DMS53 treated with DMSO at 0.1 percent for 48 hours (cell line): Measurements from ENCODE around the gene PPDPF.
"Not testable (repeated sequence)": the region's sequence is repeated elsewhere in the genome, so short reads cannot be mapped to it uniquely, and the experiment has no call there.

ENCODE experiments used
- DNase-seq: peaks from one replicate; lab custom pipeline; 2025; ENCODE audit not compliant: unreplicated experiment; lab: John Stamatoyannopoulos, UW

PPDPF gene

GRCh38 chr20:63499338-63499969 is 21.1 kb upstream of the PPDPF start:
- DNase-seq: no peak

GRCh38 chr20:63500151-63500901 is 20.2 kb upstream of the PPDPF start:
- DNase-seq: no peak

GRCh38 chr20:63500902-63501817 is 19.4 kb upstream of the PPDPF start:
- no peak for DNase-seq

- no peak for DNase-seq
These were observed 18.5 kb upstream of the PPDPF start for GRCh38 chr20:63501818-63502670.

- DNase-seq: no peak
These were observed 17.8 kb upstream of the PPDPF start for GRCh38 chr20:63502671-63503172.

GRCh38 chr20:63503524-63503923 is 17.0 kb upstream of the PPDPF start:
- no peak for DNase-seq

- DNase-seq: no peak
These were observed 15.9 kb upstream of the PPDPF start for GRCh38 chr20:63504642-63505041.

- no peak for DNase-seq
These were observed 15.3 kb upstream of the PPDPF start for GRCh38 chr20:63505281-63505680.

GRCh38 chr20:63505723-63506122 is 14.8 kb upstream of the PPDPF start:
- no peak for DNase-seq

GRCh38 chr20:63507083-63507743 is 13.4 kb upstream of the PPDPF start:
- DNase-seq: no peak

GRCh38 chr20:63508072-63508768 is 12.3 kb upstream of the PPDPF start:
- no peak for DNase-seq

- DNase-seq: no peak
These were observed 11.4 kb upstream of the PPDPF start for GRCh38 chr20:63509088-63509564.

GRCh38 chr20:63513207-63513606 is 7.4 kb upstream of the PPDPF start:
- no peak for DNase-seq

GRCh38 chr20:63514520-63514919 is 6.0 kb upstream of the PPDPF start:
- not testable (repeated sequence) for DNase-seq

- no peak for DNase-seq
These were observed 2.9 kb upstream of the PPDPF start for GRCh38 chr20:63517376-63518309.

GRCh38 chr20:63518351-63518861 is 2.2 kb upstream of the PPDPF start:
- no peak for DNase-seq

GRCh38 chr20:63518946-63519667 is 1.5 kb upstream of the PPDPF start:
- DNase-seq: no peak
